ENCODE data around the gene MCF2L.
"Not testable (repeated sequence)": the region's sequence is repeated elsewhere in the genome, so short reads cannot be mapped to it uniquely, and the experiment has no call there.

Gene MCF2L

GRCh38 chr13:113049981-113050380 is 81.0 kb downstream of the MCF2L start:
- DNase-seq (ENCODE audit: low read depth, low spot score): no peak

- no peak for DNase-seq (ENCODE audit: low read depth, low spot score)
These were observed 81.9 kb downstream of the MCF2L start for GRCh38 chr13:113050734-113051431.

GRCh38 chr13:113051641-113052040 is 82.6 kb downstream of the MCF2L start:
- DNase-seq (ENCODE audit: low read depth, low spot score): no peak

- DNase-seq (ENCODE audit: low read depth, low spot score): no peak
These were observed 83.2 kb downstream of the MCF2L start for GRCh38 chr13:113052206-113052605.

- no peak for DNase-seq (ENCODE audit: low read depth, low spot score)
These were observed 84.0 kb downstream of the MCF2L start for GRCh38 chr13:113052971-113053370.

- no peak for DNase-seq (ENCODE audit: low read depth, low spot score)
These were observed 84.4 kb downstream of the MCF2L start for GRCh38 chr13:113053376-113053775.

GRCh38 chr13:113053801-113054604 is 85.0 kb downstream of the MCF2L start:
- DNase-seq (ENCODE audit: low read depth, low spot score): no peak

- DNase-seq (ENCODE audit: low read depth, low spot score): no peak
These were observed 88.1 kb downstream of the MCF2L start for GRCh38 chr13:113057084-113057483.

- DNase-seq (ENCODE audit: low read depth, low spot score): not testable (repeated sequence)
These were observed 88.5 kb downstream of the MCF2L start for GRCh38 chr13:113057559-113057958.

- no peak for DNase-seq (ENCODE audit: low read depth, low spot score)
These were observed 89.3 kb downstream of the MCF2L start for GRCh38 chr13:113058129-113058987.

GRCh38 chr13:113058988-113059850 is 90.2 kb downstream of the MCF2L start:
- no peak for DNase-seq (ENCODE audit: low read depth, low spot score)

- DNase-seq (ENCODE audit: low read depth, low spot score): no peak
These were observed 90.9 kb downstream of the MCF2L start for GRCh38 chr13:113059891-113060290.

- DNase-seq (ENCODE audit: low read depth, low spot score): no peak
These were observed 91.7 kb downstream of the MCF2L start for GRCh38 chr13:113060557-113061270.

GRCh38 chr13:113061271-113061625 is 92.2 kb downstream of the MCF2L start:
- no peak for DNase-seq (ENCODE audit: low read depth, low spot score)

- DNase-seq (ENCODE audit: low read depth, low spot score): no peak
These were observed 92.9 kb downstream of the MCF2L start for GRCh38 chr13:113061796-113062425.

GRCh38 chr13:113062691-113063090 is 93.7 kb downstream of the MCF2L start:
- DNase-seq (ENCODE audit: low read depth, low spot score): no peak

- DNase-seq (ENCODE audit: low read depth, low spot score): no peak
These were observed 94.1 kb downstream of the MCF2L start for GRCh38 chr13:113063091-113063491.

- no peak for DNase-seq (ENCODE audit: low read depth, low spot score)
These were observed 95.1 kb downstream of the MCF2L start for GRCh38 chr13:113064000-113064533.

- no peak for DNase-seq (ENCODE audit: low read depth, low spot score)
These were observed 95.8 kb downstream of the MCF2L start for GRCh38 chr13:113064534-113065405.

Data from iPS DF 19.7 (cell line).